Activated naive CD4-positive, alpha-beta T cell treated with anti-CD3 and anti-CD28 coated beads, Interleukin-2, amount 50 U/mL, for 24 hours (primary cell): ENCODE measurements around the gene TTI1.

Experiments used
- H3K27ac Mint-ChIP-seq: one replicate; pipeline ENCODE4 v1.8.0; 2021; ENCODE audit warnings: mild to moderate bottlenecking, mixed read lengths
- H3K27me3 Mint-ChIP-seq: one replicate; pipeline ENCODE4 v1.8.0; 2021; ENCODE audit warnings: mixed read lengths
- H3K36me3 Mint-ChIP-seq: one replicate; pipeline ENCODE4 v1.8.0; 2021; ENCODE audit warnings: mixed read lengths
- H3K4me1 Mint-ChIP-seq: one replicate; pipeline ENCODE4 v1.8.0; 2021; ENCODE audit warnings: mixed read lengths
- H3K4me3 Mint-ChIP-seq: one replicate; pipeline ENCODE4 v1.8.0; 2021; ENCODE audit warnings: mild to moderate bottlenecking, mixed read lengths
- H3K9me3 Mint-ChIP-seq: one replicate; pipeline ENCODE4 v1.8.0; 2021; ENCODE audit warnings: mixed read lengths

TTI1 gene

DNA sequence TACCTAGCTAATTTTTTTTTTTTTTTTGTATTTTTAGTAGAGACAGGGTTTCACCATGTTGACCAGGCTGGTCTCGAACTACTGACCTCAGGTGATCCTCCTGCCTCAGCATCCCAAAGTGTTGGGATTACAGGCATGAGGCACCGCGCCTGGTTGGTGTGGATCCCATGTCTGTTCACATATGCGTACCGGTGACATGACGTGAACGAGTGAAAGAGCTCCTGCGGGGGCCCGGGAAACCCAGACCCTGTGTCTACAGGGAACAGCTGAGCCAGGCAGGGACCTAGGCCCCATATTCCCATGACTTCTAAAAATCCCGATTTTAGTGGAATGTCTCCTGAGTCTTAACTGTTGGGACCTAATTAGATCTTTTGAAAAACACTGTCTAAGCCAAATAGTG, 97.2 kb downstream of the TTI1 start:
- Mint-ChIP-seq H3K4me1 (no peaks in the 10 kb centered on the region), H3K9me3 (no peaks in the 10 kb centered on the region), H3K4me3 (no peak overlapping the region), H3K27ac (no peak overlapping the region), H3K27me3 (peaks cover 3% of the 10 kb centered on the region), H3K36me3 (no peaks in the 10 kb centered on the region)

DNA sequence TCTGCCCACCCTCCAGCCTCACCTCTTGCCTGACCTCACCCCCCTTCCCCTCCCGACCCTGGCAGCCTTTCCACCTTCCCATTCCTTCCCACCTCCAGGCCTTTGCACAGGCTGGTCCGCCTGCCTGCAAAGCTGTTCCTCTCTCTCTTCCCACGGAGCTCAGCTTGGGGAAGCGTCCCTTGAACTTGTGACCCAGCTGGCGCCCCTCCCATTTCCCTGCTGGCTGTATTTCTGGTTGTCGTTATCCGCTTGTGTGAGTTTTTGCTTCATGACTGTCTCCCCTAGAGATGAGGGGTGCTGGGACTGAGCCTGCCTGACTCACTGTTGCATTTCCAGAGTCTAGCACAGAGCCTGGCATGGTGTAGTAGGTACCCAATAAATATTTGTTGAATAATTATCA, 97.8 kb downstream of the TTI1 start:
- Mint-ChIP-seq H3K4me3 (no peak overlapping the region), H3K4me1 (no peaks in the 10 kb centered on the region), H3K36me3 (no peaks in the 10 kb centered on the region), H3K27ac (no peak overlapping the region), H3K27me3 (peaks cover 4% of the 10 kb centered on the region), H3K9me3 (no peaks in the 10 kb centered on the region)

GRCh38 chr20:37934634-37935375, 98.5 kb downstream of the TTI1 start:
- H3K4me3 Mint-ChIP-seq = no peak overlapping the region
- no peak overlapping the region for H3K27ac Mint-ChIP-seq
- H3K4me1 Mint-ChIP-seq = no peaks in the 10 kb centered on the region
- no peaks in the 10 kb centered on the region for H3K9me3 Mint-ChIP-seq
- H3K27me3 Mint-ChIP-seq = peaks cover 5% of the 10 kb centered on the region
- H3K36me3 Mint-ChIP-seq = no peaks in the 10 kb centered on the region

DNA sequence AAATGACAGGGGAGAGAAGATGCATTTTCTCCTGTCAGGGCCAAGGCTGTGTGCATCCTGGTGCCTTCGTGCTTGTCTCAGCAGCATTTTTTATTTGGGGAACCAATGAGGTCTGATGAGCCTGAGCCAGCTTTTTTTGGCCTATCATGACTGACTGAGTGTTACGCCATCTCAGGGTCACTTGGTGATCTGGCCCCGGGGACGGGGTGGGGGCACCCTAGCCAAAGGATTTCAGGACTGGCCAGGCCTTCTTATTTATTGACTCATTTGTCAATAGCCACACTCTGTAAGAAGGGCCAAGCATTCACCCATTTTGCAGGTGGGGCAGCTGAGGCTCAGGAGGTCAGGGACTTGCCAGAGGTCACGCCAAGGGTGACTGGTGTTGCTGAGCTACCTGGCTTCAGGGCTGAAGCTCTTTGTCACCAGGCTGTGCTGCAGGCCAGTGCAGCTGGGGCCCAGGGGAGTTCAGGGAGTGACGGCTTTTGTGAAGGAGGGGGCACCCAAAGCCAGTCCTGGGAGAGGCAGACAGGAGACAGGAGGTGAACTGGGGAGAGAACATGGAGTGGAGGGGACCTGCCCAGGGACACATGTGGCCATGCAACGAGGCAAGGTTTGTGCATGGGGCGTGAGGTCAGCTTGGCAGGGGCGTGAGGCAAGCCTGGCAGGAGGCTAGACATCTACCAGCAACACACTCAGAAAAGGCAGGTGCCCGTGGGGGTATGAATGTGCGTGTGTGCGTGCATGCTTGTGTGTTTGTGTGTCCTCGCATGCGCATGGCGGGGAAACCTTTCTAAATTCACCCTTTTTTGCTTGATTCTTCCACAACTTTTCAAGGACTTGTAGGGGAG, 99.2 kb downstream of the TTI1 start:
- Mint-ChIP-seq H3K9me3 (no peaks in the 10 kb centered on the region), H3K36me3 (no peaks in the 10 kb centered on the region), H3K27ac (no peak overlapping the region), H3K27me3 (peaks cover 6% of the 10 kb centered on the region), H3K4me1 (no peaks in the 10 kb centered on the region), H3K4me3 (no peak overlapping the region)
